ENCODE measurements around the gene CES4A.

GRCh38 chr16:67054901-67055300 lies 66.5 kb downstream of the CES4A start:
- TF ChIP-seq YY1 (IDR thresholded peaks at IDR 0.05; ENCODE audit: insufficient read depth, insufficient read length) (no peak), ZNF274 (IDR thresholded peaks at IDR 0.05; ENCODE audit: low read depth, low read length) (no peak)
